HEK293T (cell line): ENCODE data around the gene ZNF19.

Experiments used
- CTCF ChIA-PET: fragments of 350-600 bp; formaldehyde crosslinking; extraction: SDS; loops from one replicate; lab custom pipeline; 2021; ENCODE audit warnings: antibody characterized with exemption, inconsistent platforms; lab: Yijun Ruan, JAX
- POLR2A ChIA-PET: fragments of 350-600 bp; formaldehyde crosslinking; extraction: SDS; loops from one replicate; lab custom pipeline; 2020; ENCODE audit warnings: antibody characterized with exemption, inconsistent platforms; lab: Yijun Ruan, JAX
- DNase-seq: peaks from one replicate; pipeline ENCODE4 v3.0.0; 2012; ENCODE audit warnings: mixed read lengths; ENCODE audit errors: extremely low spot score
- ARNT ChIP-seq: fragments of 450-650 bp; IDR thresholded peaks from 2 replicates; pipeline ENCODE4 v1.6.1; 2017; ENCODE audit warnings: mild to moderate bottlenecking
- BHLHE40 ChIP-seq: fragments of 450-650 bp; IDR thresholded peaks from 2 replicates; pipeline ENCODE4 v1.6.1; 2016; ENCODE audit warnings: mild to moderate bottlenecking, moderate library complexity, borderline replicate concordance
- CTBP1 ChIP-seq: fragments of 450-650 bp; IDR thresholded peaks from 2 replicates; pipeline ENCODE4 v1.6.1; 2016; ENCODE audit warnings: borderline replicate concordance
- ELF4 ChIP-seq: fragments of 450-650 bp; IDR thresholded peaks from 2 replicates; pipeline ENCODE4 v1.6.1; 2017; ENCODE audit warnings: antibody characterized with exemption
- FOXA1 ChIP-seq: fragments of 450-650 bp; IDR thresholded peaks from 2 replicates; pipeline ENCODE4 v1.6.1; 2016; ENCODE audit warnings: mild to moderate bottlenecking
- FOXK2 ChIP-seq: fragments of 450-650 bp; IDR thresholded peaks from 2 replicates; pipeline ENCODE4 v1.6.1; 2016; ENCODE audit warnings: mild to moderate bottlenecking
- FOXM1 ChIP-seq: fragments of 450-650 bp; IDR thresholded peaks from 2 replicates; pipeline ENCODE4 v1.6.1; 2017; ENCODE audit warnings: mild to moderate bottlenecking, borderline replicate concordance
- HDGF ChIP-seq: fragments of 450-650 bp; IDR thresholded peaks from 2 replicates; pipeline ENCODE4 v1.6.1; 2017; ENCODE audit warnings: antibody characterized with exemption, borderline replicate concordance
- L3MBTL2 ChIP-seq: fragments of 450-650 bp; conservative IDR thresholded peaks from 2 replicates; pipeline ENCODE4 v1.6.1; 2016; ENCODE audit warnings: mild to moderate bottlenecking
- LEF1 ChIP-seq: fragments of 450-650 bp; IDR thresholded peaks from 2 replicates; pipeline ENCODE4 v1.6.1; 2017; ENCODE audit warnings: mild to moderate bottlenecking, borderline replicate concordance
- NFRKB ChIP-seq: fragments of 450-650 bp; IDR thresholded peaks from 2 replicates; pipeline ENCODE4 v1.6.1; 2016; ENCODE audit warnings: mild to moderate bottlenecking, moderate library complexity
- PKNOX1 ChIP-seq: fragments of 450-650 bp; IDR thresholded peaks from 2 replicates; pipeline ENCODE4 v1.6.1; 2016
- SP1 ChIP-seq: fragments of 450-650 bp; IDR thresholded peaks from 2 replicates; pipeline ENCODE4 v1.6.1; 2017
- SUZ12 ChIP-seq: fragments of 450-650 bp; IDR thresholded peaks from 2 replicates; pipeline ENCODE4 v1.6.1; 2016; ENCODE audit warnings: mild to moderate bottlenecking
- TARDBP ChIP-seq: fragments of 450-650 bp; IDR thresholded peaks from 2 replicates; pipeline ENCODE4 v1.6.1; 2016
- ZNF384 ChIP-seq: fragments of 450-650 bp; IDR thresholded peaks from 2 replicates; pipeline ENCODE4 v1.6.1; 2016

Gene ZNF19

GRCh38 chr16:71441348-71442050 is 47.6 kb downstream of the ZNF19 start:
- POLR2A ChIA-PET, result no interaction called here
- TF ChIP-seq SUZ12, result no peak
- no peak for TF ChIP-seq PKNOX1
- TF ChIP-seq FOXK2, result no peak
- no peak for TF ChIP-seq L3MBTL2
- no peak for TF ChIP-seq NFRKB
- no peak for TF ChIP-seq CTBP1
- no peak for TF ChIP-seq HDGF
- TF ChIP-seq LEF1, result no peak
- TF ChIP-seq FOXM1, result no peak
- TF ChIP-seq FOXA1, result no peak
- no peak for TF ChIP-seq ZNF384
- no peak for TF ChIP-seq ARNT
- no peak for TF ChIP-seq ELF4
- TF ChIP-seq TARDBP, result no peak
- no peak for TF ChIP-seq SP1
- DNase-seq, result no peak
- CTCF ChIA-PET, result no interaction called here

GRCh38 chr16:71440669-71441347 is 48.3 kb downstream of the ZNF19 start:
- TF ChIP-seq LEF1 (no peak), FOXA1 (no peak), FOXK2 (no peak), ZNF384 (no peak), CTBP1 (no peak), ELF4 (no peak), BHLHE40 (no peak), HDGF (no peak), SUZ12 (no peak), ARNT (no peak), SP1 (no peak), PKNOX1 (no peak), NFRKB (no peak), L3MBTL2 (no peak), TARDBP (no peak), FOXM1 (no peak)
- ChIA-PET POLR2A (no interaction called here), CTCF (no interaction called here)
- peak; percentile 50 for DNase-seq

- no peak for DNase-seq
- ChIA-PET POLR2A (no interaction called here), CTCF (no interaction called here)
- no peak for TF ChIP-seq FOXA1
- TF ChIP-seq L3MBTL2, result no peak
- no peak for TF ChIP-seq LEF1
- TF ChIP-seq SP1, result no peak
- no peak for TF ChIP-seq TARDBP
These were observed 49.6 kb downstream of the ZNF19 start for GRCh38 chr16:71439523-71439922.

- CTCF ChIA-PET, result no interaction called here
- POLR2A ChIA-PET, result no interaction called here
- TF ChIP-seq NFRKB (no peak), L3MBTL2 (no peak), PKNOX1 (no peak), LEF1 (no peak), FOXA1 (no peak), FOXM1 (no peak), HDGF (no peak), CTBP1 (no peak), ZNF384 (no peak), SP1 (no peak), TARDBP (no peak), FOXK2 (no peak), ELF4 (no peak), ARNT (no peak), BHLHE40 (no peak), SUZ12 (no peak)
- DNase-seq, result no peak
These were observed 52.7 kb downstream of the ZNF19 start for GRCh38 chr16:71436473-71436872.

GRCh38 chr16:71432906-71433305 is 56.2 kb downstream of the ZNF19 start:
- DNase-seq, result no peak
- ChIA-PET POLR2A (interaction anchor here (0.7 kb wide), 1 partner anchor 98 kb away, joined by 3 read pairs; no protein-coding TSS in a partner anchor), CTCF (no interaction called here)
- TF ChIP-seq BHLHE40 (no peak), ELF4 (no peak), ZNF384 (no peak), HDGF (no peak), NFRKB (no peak), PKNOX1 (no peak), FOXM1 (no peak), FOXA1 (no peak), L3MBTL2 (no peak), SUZ12 (no peak), FOXK2 (no peak)
